Transverse colon (tissue), 4 donors: ENCODE results near the gene CST7. TPM values are rescaled to one million over a fixed set of nuclear protein-coding genes. Genes with fewer than 3 reads are reported as not detected.

Source experiments
- DNase-seq: peaks from one replicate; pipeline ENCODE4 v3.0.0-alpha.2; 2019
- H3K27ac ChIP-seq, 4 donors: fragments of 200-600 bp; sonication (generic); 2 replicates each; pipeline ENCODE4 v1.5.1; 2016 to 2018; ENCODE audit warnings: inconsistent platforms in 4 of 4
- H3K27me3 ChIP-seq: fragments of 200-600 bp; sonication (generic); 2 replicates; pipeline ENCODE4 v1.5.1; 2017; ENCODE audit warnings: inconsistent platforms
- H3K36me3 ChIP-seq, 4 donors: fragments of 200-600 bp; sonication (generic); 2 replicates each; pipeline ENCODE4 v1.5.1; 2017 to 2019; ENCODE audit warnings: inconsistent platforms in 4 of 4
- H3K4me1 ChIP-seq, 4 donors: fragments of 200-600 bp; sonication (generic); 2 replicates each; pipeline ENCODE4 v1.5.1; 2017 to 2020; ENCODE audit warnings: inconsistent platforms in 4 of 4
- H3K4me3 ChIP-seq, 4 donors: fragments of 200-600 bp; sonication (generic); 1 replicate in 1 of 4; 2 replicates in 3 of 4; pipeline versions ENCODE4 v1.5.1 to v1.6.1; 2017 to 2019; ENCODE audit warnings: inconsistent platforms in 4 of 4
- H3K9me3 ChIP-seq, 2 donors: fragments of 200-600 bp; sonication (generic); 2 replicates each; pipeline ENCODE4 v1.5.1; 2017 to 2019; ENCODE audit warnings: inconsistent platforms in 2 of 2
- CTCF ChIP-seq, 5 experiments: fragments of 200-600 bp in 3 of 5; fragments of 450-650 bp in 2 of 5; sonication (generic) in 3 of 5; IDR thresholded peaks; 1 replicate in 2 of 5; 2 replicates in 3 of 5; pipeline ENCODE4 v1.5.1; 2016 to 2017; ENCODE audit warnings: antibody characterized with exemption in 5 of 5, inconsistent platforms in 3 of 5, mild to moderate bottlenecking in 2 of 5, moderate library complexity in 1 of 5
- EP300 ChIP-seq: sonication (generic); formaldehyde crosslinking; IDR thresholded peaks from one replicate; pipeline ENCODE4 v1.6.1; 2017; ENCODE audit warnings: antibody characterized with exemption, low read depth
- POLR2A ChIP-seq: fragments of 450-650 bp; IDR thresholded peaks from one replicate; pipeline ENCODE4 v1.6.1; 2016; ENCODE audit warnings: antibody characterized with exemption, mild to moderate bottlenecking, moderate library complexity
- POLR2AphosphoS5 ChIP-seq, 3 donors: sonication (generic); formaldehyde crosslinking; IDR thresholded peaks; one replicate each; pipeline ENCODE4 v1.6.1; 2016; ENCODE audit warnings: antibody characterized with exemption in 3 of 3
- whole genome bisulfite sequencing, 2 donors: methylation state at CpG; one replicate each; pipeline ENCODE4 v1.1.5; 2018; ENCODE audit warnings: low coverage in 1 of 2; 5-methylcytosine and 5-hydroxymethylcytosine counted together
- in situ Hi-C, 4 donors: fragments of 200-750 bp; cut with MboI; loops; one replicate each; pipeline versions ENCODE4 v1.15.0 to v1.15.1; 2017; ENCODE audit warnings: low sequenced_read_pairs in 3 of 4, low pct_ligation_motif_present in 1 of 4, low pct_unique_long_range_greater_than_20kb in 1 of 4
- intact Hi-C: fragments of 100-400 bp; cut with DNase I; formaldehyde crosslinking; loops from one replicate; pipeline ENCODE4 v1.15.1; 2023; ENCODE audit warnings: low total_unique reads
- total RNA-seq, 4 donors: library from RNA; depleted of rRNA; stranded (reverse); fragments of >200 nt; gene quantifications; one replicate each; pipeline ENCODE4 v1.1.0, GENCODE V29; 2016

The CST7 gene
- total RNA-seq, 4 donors from 2014 or later = 3.2 to 3.3 TPM; not detected in 2

- no peak overlapping the region for H3K27ac ChIP-seq
These were observed 14.4 kb upstream of the CST7 start for GRCh38 chr20:24934716-24935115.

GRCh38 chr20:24935140-24935539, 13.9 kb upstream of the CST7 start:
- Histone ChIP-seq H3K4me3 (no peak overlapping the region), H3K9me3 (no peaks in the 10 kb centered on the region), H3K27ac (no peak overlapping the region), H3K27me3 (no peaks in the 10 kb centered on the region), H3K36me3 (no peaks in the 10 kb centered on the region), H3K4me1 (peaks cover 2 to 5% (median 4%) of the 10 kb centered on the region in 4 donors)
- 60 to 90% methylated on average over 1 to 3 of the region's 3 CpGs for WGBS, 2 donors
- DNase-seq = no peak
- in situ Hi-C loops (no loop called here), intact Hi-C loops (no loop called here)
- no peak for TF ChIP-seq POLR2AphosphoS5 (IDR thresholded peaks at IDR 0.05)
- TF ChIP-seq CTCF (IDR thresholded peaks at IDR 0.05) = no peak
- no peak for TF ChIP-seq POLR2A
- no peak for TF ChIP-seq EP300

More at GRCh38 chr20:24934716-24935115, 14.4 kb upstream of the CST7 start:
- DNase-seq = no peak
- TF ChIP-seq POLR2AphosphoS5 (IDR thresholded peaks at IDR 0.05) (no peak), EP300 (no peak), CTCF (IDR thresholded peaks at IDR 0.05) (no peak), POLR2A (no peak)
- peaks cover 3 to 8% (median 7%) of the 10 kb centered on the region in 4 donors for H3K4me1 ChIP-seq
- WGBS, 2 donors = 81% methylated on average over 3 of the region's 3 CpGs; no CpG with 5 or more reads in 1 of the 2 donors
- no peaks in the 10 kb centered on the region for H3K27me3 ChIP-seq
- no peaks in the 10 kb centered on the region for H3K36me3 ChIP-seq
- no peaks in the 10 kb centered on the region for H3K9me3 ChIP-seq
- no peak overlapping the region for H3K4me3 ChIP-seq
- in situ Hi-C loops (no loop called here), intact Hi-C loops (no loop called here)

- Histone ChIP-seq H3K36me3 (no peaks in the 10 kb centered on the region), H3K27ac (no peak overlapping the region), H3K27me3 (no peaks in the 10 kb centered on the region), H3K4me1 (peaks cover 0 to 4% (median 3%) of the 10 kb centered on the region in 4 donors), H3K9me3 (no peaks in the 10 kb centered on the region), H3K4me3 (no peak overlapping the region)
- in situ Hi-C loops (no loop called here), intact Hi-C loops (no loop called here)
- TF ChIP-seq EP300 = no peak
- TF ChIP-seq POLR2A = no peak
- no peak for TF ChIP-seq CTCF (IDR thresholded peaks at IDR 0.05)
- TF ChIP-seq POLR2AphosphoS5 (IDR thresholded peaks at IDR 0.05) = no peak
- DNase-seq = no peak
- 88% methylated on average over 4 of the region's 4 CpGs; no CpG with 5 or more reads in 1 of the 2 donors for WGBS, 2 donors
These were observed 13.1 kb upstream of the CST7 start for GRCh38 chr20:24935766-24936525.

GRCh38 chr20:24936526-24937407, 12.3 kb upstream of the CST7 start:
- no peak for DNase-seq
- TF ChIP-seq POLR2AphosphoS5 (IDR thresholded peaks at IDR 0.05) (no peak), EP300 (no peak), POLR2A (no peak), CTCF (IDR thresholded peaks at IDR 0.05) (no peak)
- Histone ChIP-seq H3K9me3 (no peaks in the 10 kb centered on the region), H3K4me1 (no peaks in the 10 kb centered on the region), H3K4me3 (no peak overlapping the region), H3K36me3 (no peaks in the 10 kb centered on the region), H3K27ac (no peak overlapping the region), H3K27me3 (no peaks in the 10 kb centered on the region)
- 65% methylated on average over 7 of the region's 7 CpGs; no CpG with 5 or more reads in 1 of the 2 donors for WGBS, 2 donors
- intact Hi-C loops = no loop called here
- in situ Hi-C loops = no loop called here
